SK-N-DZ (cell line): Measurements from ENCODE around the gene FAM72C.

Experiments used
- small RNA-seq, 2 experiments: library from RNA; depleted of rRNA; stranded (forward); fragments of <200 nt; gene quantifications; one replicate each; pipeline ENCODE3, GENCODE V24; 2014

The FAM72C gene

Small RNAs within 50 kb of the gene (small RNA-seq; reads per million reads assigned to genes)
- 0 reads per million in 2 experiments for gene HIST2H3PS2
